ENCODE data around the gene DPYSL4. TPM values are rescaled to one million over a fixed set of nuclear protein-coding genes. Genes with fewer than 3 reads are reported as not detected.

Gene DPYSL4
- total and polyA plus RNA-seq, 2 experiments from 2014 or later: 10.6 to 23.9 TPM

DNA sequence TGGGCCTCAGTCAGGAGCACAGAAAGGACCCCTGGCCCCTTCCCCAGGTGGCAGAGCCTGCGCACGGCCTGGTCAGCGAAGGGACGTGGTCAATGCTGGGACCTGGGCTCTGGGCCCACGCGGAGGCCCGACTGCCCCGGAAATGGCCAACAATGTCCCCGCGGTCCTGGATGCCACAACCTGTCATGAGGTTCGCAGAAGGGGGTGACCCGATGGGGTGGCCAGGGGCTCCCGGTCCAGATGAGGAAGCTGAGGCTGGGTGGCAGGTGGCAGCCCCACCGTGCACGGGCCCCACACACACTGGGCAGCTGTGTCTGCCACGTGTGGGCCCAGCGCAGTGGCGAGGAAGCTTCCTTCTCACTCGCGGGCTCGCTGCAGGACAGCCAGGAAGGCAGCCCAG, 49.4 kb downstream of the DPYSL4 start:
- no peaks in the 10 kb centered on the region for H3K27me3 ChIP-seq (ENCODE audit: insufficient read depth)
- no peaks in the 10 kb centered on the region for H3K9me2 ChIP-seq (ENCODE audit: insufficient read depth)
- no peak overlapping the region for H2AFZ ChIP-seq
- H3K4me2 ChIP-seq: no peak overlapping the region
- H3K4me3 ChIP-seq: no peak overlapping the region
- TF ChIP-seq ZNF331 (CRISPR knock-in tag; IDR thresholded peaks at IDR 0.05; ENCODE audit: low read depth) (no peak), CREB1 (CRISPR knock-in tag; IDR thresholded peaks at IDR 0.05; ENCODE audit: low read depth) (no peak), POLR2AphosphoS5 (IDR thresholded peaks at IDR 0.05; ENCODE audit: low read depth) (no peak), NANOG (IDR thresholded peaks at IDR 0.05; ENCODE audit: borderline replicate concordance) (no peak), ZNF114 (CRISPR knock-in tag; IDR thresholded peaks at IDR 0.05) (no peak), JUNB (IDR thresholded peaks at IDR 0.05; ENCODE audit: unreplicated experiment) (no peak), EZH2phosphoT487 (IDR thresholded peaks at IDR 0.05; ENCODE audit: unreplicated experiment) (no peak), EZH2 (IDR thresholded peaks at IDR 0.05; ENCODE audit: low read depth, unreplicated experiment) (no peak), STAT1 (IDR thresholded peaks at IDR 0.05; ENCODE audit: unreplicated experiment) (no peak)
- TF ChIP-seq, protein P1, sequence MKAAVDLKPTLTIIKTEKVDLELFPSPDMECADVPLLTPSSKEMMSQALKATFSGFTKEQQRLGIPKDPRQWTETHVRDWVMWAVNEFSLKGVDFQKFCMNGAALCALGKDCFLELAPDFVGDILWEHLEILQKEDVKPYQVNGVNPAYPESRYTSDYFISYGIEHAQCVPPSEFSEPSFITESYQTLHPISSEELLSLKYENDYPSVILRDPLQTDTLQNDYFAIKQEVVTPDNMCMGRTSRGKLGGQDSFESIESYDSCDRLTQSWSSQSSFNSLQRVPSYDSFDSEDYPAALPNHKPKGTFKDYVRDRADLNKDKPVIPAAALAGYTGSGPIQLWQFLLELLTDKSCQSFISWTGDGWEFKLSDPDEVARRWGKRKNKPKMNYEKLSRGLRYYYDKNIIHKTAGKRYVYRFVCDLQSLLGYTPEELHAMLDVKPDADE (IDR thresholded peaks at IDR 0.05): no peak
- TF ChIP-seq, protein P2, sequence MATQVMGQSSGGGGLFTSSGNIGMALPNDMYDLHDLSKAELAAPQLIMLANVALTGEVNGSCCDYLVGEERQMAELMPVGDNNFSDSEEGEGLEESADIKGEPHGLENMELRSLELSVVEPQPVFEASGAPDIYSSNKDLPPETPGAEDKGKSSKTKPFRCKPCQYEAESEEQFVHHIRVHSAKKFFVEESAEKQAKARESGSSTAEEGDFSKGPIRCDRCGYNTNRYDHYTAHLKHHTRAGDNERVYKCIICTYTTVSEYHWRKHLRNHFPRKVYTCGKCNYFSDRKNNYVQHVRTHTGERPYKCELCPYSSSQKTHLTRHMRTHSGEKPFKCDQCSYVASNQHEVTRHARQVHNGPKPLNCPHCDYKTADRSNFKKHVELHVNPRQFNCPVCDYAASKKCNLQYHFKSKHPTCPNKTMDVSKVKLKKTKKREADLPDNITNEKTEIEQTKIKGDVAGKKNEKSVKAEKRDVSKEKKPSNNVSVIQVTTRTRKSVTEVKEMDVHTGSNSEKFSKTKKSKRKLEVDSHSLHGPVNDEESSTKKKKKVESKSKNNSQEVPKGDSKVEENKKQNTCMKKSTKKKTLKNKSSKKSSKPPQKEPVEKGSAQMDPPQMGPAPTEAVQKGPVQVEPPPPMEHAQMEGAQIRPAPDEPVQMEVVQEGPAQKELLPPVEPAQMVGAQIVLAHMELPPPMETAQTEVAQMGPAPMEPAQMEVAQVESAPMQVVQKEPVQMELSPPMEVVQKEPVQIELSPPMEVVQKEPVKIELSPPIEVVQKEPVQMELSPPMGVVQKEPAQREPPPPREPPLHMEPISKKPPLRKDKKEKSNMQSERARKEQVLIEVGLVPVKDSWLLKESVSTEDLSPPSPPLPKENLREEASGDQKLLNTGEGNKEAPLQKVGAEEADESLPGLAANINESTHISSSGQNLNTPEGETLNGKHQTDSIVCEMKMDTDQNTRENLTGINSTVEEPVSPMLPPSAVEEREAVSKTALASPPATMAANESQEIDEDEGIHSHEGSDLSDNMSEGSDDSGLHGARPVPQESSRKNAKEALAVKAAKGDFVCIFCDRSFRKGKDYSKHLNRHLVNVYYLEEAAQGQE (IDR thresholded peaks at IDR 0.05; ENCODE audit: unreplicated experiment): no peak
- TF ChIP-seq, protein P3, sequence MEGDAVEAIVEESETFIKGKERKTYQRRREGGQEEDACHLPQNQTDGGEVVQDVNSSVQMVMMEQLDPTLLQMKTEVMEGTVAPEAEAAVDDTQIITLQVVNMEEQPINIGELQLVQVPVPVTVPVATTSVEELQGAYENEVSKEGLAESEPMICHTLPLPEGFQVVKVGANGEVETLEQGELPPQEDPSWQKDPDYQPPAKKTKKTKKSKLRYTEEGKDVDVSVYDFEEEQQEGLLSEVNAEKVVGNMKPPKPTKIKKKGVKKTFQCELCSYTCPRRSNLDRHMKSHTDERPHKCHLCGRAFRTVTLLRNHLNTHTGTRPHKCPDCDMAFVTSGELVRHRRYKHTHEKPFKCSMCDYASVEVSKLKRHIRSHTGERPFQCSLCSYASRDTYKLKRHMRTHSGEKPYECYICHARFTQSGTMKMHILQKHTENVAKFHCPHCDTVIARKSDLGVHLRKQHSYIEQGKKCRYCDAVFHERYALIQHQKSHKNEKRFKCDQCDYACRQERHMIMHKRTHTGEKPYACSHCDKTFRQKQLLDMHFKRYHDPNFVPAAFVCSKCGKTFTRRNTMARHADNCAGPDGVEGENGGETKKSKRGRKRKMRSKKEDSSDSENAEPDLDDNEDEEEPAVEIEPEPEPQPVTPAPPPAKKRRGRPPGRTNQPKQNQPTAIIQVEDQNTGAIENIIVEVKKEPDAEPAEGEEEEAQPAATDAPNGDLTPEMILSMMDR (conservative IDR thresholded peaks at IDR 0.05; ENCODE audit: low read depth in 2 of 2): no peak
- TF ChIP-seq, protein P4, sequence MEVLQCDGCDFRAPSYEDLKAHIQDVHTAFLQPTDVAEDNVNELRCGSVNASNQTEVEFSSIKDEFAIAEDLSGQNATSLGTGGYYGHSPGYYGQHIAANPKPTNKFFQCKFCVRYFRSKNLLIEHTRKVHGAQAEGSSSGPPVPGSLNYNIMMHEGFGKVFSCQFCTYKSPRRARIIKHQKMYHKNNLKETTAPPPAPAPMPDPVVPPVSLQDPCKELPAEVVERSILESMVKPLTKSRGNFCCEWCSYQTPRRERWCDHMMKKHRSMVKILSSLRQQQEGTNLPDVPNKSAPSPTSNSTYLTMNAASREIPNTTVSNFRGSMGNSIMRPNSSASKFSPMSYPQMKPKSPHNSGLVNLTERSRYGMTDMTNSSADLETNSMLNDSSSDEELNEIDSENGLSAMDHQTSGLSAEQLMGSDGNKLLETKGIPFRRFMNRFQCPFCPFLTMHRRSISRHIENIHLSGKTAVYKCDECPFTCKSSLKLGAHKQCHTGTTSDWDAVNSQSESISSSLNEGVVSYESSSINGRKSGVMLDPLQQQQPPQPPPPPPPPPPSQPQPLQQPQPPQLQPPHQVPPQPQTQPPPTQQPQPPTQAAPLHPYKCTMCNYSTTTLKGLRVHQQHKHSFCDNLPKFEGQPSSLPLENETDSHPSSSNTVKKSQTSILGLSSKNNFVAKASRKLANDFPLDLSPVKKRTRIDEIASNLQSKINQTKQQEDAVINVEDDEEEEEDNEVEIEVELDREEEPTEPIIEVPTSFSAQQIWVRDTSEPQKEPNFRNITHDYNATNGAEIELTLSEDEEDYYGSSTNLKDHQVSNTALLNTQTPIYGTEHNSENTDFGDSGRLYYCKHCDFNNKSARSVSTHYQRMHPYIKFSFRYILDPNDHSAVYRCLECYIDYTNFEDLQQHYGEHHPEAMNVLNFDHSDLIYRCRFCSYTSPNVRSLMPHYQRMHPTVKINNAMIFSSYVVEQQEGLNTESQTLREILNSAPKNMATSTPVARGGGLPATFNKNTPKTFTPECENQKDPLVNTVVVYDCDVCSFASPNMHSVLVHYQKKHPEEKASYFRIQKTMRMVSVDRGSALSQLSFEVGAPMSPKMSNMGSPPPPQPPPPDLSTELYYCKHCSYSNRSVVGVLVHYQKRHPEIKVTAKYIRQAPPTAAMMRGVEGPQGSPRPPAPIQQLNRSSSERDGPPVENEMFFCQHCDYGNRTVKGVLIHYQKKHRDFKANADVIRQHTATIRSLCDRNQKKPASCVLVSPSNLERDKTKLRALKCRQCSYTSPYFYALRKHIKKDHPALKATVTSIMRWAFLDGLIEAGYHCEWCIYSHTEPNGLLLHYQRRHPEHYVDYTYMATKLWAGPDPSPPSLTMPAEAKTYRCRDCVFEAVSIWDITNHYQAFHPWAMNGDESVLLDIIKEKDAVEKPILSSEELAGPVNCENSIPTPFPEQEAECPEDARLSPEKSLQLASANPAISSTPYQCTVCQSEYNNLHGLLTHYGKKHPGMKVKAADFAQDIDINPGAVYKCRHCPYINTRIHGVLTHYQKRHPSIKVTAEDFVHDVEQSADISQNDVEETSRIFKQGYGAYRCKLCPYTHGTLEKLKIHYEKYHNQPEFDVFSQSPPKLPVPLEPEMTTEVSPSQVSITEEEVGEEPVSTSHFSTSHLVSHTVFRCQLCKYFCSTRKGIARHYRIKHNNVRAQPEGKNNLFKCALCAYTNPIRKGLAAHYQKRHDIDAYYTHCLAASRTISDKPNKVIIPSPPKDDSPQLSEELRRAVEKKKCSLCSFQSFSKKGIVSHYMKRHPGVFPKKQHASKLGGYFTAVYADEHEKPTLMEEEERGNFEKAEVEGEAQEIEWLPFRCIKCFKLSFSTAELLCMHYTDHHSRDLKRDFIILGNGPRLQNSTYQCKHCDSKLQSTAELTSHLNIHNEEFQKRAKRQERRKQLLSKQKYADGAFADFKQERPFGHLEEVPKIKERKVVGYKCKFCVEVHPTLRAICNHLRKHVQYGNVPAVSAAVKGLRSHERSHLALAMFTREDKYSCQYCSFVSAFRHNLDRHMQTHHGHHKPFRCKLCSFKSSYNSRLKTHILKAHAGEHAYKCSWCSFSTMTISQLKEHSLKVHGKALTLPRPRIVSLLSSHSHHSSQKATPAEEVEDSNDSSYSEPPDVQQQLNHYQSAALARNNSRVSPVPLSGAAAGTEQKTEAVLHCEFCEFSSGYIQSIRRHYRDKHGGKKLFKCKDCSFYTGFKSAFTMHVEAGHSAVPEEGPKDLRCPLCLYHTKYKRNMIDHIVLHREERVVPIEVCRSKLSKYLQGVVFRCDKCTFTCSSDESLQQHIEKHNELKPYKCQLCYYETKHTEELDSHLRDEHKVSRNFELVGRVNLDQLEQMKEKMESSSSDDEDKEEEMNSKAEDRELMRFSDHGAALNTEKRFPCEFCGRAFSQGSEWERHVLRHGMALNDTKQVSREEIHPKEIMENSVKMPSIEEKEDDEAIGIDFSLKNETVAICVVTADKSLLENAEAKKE (CRISPR knock-in tag; IDR thresholded peaks at IDR 0.05): no peak
- no peak overlapping the region for H3K27ac ChIP-seq (ENCODE audit: low read depth)
- no peak overlapping the region for H3K27ac Mint-ChIP-seq
- H3K4me1 Mint-ChIP-seq: peaks cover 12% of the 10 kb centered on the region
- H3K36me3 ChIP-seq (ENCODE audit: insufficient read depth): no peaks in the 10 kb centered on the region
- H3K27me3 Mint-ChIP-seq (ENCODE audit: insufficient read depth, low read depth, poor library complexity): peaks cover 8% of the 10 kb centered on the region
- no peaks in the 10 kb centered on the region for H3K36me3 Mint-ChIP-seq (ENCODE audit: low read depth)
- no peak for ATAC-seq
- no peaks in the 10 kb centered on the region for H3F3A ChIP-seq (replicated peaks; ENCODE audit: low read depth)
- no peaks in the 10 kb centered on the region for H3K79me2 ChIP-seq (replicated peaks; ENCODE audit: insufficient read depth)
- H3K4me3 Mint-ChIP-seq: no peak overlapping the region
- no peaks in the 10 kb centered on the region for H3K4me1 ChIP-seq (ENCODE audit: insufficient read depth)
- DNase-seq (ENCODE audit: low spot score): no peak
- H3K9me3 Mint-ChIP-seq: no peaks in the 10 kb centered on the region
- no peaks in the 10 kb centered on the region for H4K20me1 ChIP-seq (replicated peaks; ENCODE audit: insufficient read depth)

Measured in GM23338 (cell line).